Kasumi-1 (cell line): ENCODE data around the gene OTOG.

ENCODE experiments used
- DNase-seq, 2 experiments: peaks; one replicate each; lab custom pipeline; 2025; lab: John Stamatoyannopoulos, UW

Gene OTOG

DNA sequence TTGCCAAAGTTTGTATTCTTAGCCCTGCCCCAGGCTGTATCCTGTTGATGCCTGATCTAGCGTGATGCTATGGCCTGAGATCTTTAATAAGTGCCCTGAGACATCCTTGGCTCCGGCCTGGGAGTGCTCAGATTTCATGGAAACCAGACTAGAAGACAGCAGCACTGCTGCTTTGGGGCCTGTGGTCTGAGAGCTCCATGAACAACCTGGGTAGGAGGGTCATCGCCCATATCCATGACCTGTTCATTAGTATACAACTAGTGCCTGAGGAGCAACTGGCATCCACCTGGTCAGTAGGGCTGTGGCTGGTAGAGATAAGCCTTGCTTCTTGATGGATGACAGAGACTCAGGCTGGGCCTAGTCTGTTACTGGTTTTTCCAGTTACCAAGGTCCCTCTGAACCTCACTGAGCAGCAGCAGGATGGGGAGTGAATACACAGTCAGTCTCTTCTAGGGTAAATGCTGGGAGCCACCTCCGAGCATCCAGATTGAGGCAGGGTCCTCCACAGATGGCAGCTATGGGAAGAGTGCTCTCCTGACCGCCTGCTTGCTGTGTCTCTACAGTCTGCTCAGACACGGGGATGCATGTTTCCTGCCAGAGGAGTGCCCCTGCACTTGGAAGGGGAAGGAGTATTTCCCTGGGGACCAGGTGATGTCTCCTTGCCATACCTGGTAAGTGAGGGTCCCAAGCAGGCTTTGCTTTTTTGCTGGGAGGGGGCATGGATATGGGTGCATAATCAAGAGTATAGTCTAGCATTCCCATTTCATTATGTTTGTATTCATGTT, 39.0 kb downstream of the OTOG start:
- DNase-seq = no peak

- no peak for DNase-seq
Measured at GRCh38 chr11:17588166-17588565, 41.1 kb downstream of the OTOG start.

DNA sequence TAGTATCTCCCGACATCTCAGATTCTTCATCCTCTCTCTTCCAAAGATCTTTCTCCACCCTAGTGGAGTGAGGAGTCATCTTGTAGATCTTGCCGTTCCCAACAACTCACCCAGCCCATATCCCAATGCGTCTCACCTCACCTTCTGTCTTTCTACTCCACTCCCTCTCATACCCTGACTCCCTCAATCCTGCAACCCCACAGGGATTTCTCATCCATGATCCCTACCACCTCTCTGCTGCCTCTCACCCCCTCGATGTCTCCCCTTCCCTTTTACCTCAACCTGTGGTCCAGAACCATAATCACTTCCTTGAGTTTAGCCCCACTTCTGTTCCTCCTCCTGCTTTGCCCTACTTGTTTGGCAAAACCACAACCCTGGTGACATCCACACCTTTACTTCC, 41.7 kb downstream of the OTOG start:
- DNase-seq = no peak

DNA sequence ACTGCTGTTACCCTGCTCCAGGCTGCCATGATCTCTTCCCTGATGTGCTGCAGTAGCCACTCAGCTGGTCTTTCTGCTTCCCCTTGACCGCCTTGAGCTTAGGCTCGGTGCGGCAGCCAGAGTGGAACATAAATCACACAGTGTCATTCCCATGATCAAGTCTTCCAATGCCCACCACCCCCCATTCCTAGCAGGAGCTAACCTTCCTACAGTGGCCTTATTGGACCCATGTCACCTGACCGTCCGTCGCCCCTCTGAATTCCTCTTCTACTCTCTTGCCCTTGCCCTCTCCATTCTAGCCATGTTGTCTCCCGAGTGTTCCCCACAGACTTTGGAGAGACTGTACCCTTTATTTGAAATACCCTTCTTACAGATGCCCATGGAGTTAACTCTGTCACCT, 43.4 kb downstream of the OTOG start:
- no peak for DNase-seq

- DNase-seq = no peak
Measured at GRCh38 chr11:17591293-17591692, 44.2 kb downstream of the OTOG start.

DNA sequence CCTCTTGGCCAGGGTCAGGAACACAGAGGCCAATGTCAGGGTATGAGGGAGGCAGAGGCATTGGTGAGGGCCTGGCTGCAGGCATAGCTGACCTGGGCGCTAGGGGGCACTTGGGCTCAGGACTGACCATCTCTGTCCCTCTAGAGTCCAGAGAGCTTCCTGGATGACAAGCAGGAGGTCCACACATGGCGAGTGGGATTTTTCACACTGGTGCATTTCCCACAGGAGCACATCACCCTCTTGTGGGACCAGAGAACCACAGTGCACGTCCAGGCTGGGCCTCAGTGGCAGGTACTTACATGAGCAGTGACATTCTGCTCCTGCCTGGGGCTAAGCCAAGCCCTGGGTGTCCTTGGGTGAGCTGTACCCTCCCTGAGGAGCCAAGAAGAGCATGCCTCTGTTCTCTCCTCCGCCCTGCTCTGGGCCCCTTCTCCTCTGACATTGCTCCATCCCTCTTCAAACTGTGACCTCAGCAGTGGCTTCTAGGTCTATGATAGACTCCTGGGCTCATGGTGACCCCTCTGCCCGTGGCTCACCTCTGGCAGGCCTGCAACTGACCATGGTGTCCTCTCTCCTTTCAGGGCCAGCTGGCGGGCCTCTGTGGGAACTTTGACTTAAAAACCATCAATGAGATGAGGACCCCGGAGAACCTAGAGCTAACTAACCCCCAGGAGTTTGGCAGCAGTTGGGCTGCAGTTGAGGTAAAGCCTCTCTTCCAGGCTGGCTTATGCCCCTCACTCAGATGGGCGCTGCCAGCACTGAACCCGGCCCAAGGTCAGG, 46.6 kb downstream of the OTOG start:
- DNase-seq = no peak

GRCh38 chr11:17594686-17595192, 47.7 kb downstream of the OTOG start:
- DNase-seq = no peak

DNA sequence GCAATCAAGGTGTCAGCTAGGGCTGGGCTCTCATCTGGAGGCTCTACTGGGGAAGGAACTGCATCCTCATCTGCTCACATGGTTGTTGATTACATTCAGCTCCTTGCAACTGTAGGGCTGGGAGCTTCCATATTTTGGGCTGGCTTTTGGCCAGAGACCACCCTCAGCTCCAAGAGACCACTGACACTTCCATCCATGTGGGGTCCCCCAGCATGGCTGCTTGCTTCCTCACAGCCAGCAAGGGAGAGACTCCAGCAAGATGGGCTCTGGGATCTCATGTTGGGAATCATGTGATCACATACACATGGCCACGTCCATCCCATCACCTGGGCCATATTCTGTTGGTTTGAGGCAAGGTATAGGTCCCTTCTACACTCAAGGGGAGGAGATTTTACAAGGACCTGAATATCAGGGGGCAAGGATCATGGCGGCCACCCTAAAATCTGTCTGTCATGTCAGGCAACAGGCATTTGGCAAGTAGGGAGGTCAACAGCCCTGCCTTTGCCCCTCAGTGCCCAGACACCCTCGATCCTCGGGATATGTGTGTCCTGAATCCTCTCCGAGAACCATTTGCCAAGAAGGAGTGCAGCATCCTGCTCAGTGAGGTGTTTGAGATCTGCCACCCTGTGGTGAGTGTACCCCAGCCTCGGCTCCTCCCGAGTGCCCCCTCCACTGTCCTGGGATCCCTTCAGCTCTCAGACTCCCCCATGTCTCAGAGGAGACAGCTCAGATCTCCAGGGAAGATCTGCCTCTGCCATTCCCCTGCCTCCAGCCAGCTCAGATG, 48.7 kb downstream of the OTOG start:
- no peak for DNase-seq

DNA sequence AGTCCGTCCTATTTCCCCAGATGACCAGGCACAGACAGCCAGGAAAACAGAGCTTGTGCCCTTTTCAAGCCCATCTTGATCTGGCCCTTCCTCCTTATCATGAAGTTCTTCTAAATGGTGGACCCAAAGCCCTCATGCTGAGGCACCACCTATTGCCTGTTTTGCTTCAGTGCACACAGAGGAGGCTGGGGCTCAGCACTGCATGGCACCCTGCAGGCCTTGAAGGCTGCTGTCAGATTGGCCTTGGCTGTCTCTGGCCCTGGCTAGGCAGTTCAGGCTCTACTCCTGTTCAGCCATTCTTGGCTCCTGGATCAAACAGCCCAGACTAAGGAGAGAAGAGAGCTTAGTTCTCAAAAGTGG, 49.2 kb downstream of the OTOG start:
- no peak for DNase-seq

DNA sequence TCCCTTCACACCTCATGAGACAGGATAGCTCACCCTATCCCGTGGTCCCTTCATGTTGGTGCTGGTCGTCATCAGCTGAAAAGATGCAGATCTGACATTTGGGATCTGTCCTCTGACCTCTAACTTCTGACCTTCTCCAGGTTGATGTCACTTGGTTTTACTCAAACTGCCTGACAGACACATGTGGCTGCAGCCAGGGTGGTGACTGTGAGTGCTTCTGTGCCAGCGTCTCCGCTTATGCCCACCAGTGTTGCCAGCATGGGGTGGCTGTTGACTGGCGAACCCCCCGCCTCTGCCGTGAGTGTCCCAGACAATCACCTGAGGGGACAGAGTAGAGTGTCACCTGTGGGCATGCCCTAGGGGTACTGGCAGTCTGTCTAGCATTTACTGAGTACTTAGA, 49.7 kb downstream of the OTOG start:
- DNase-seq = no peak

GRCh38 chr11:17597770-17598169, 50.7 kb downstream of the OTOG start:
- DNase-seq = no peak

- DNase-seq = peak; percentile 51 to 56
Measured at GRCh38 chr11:17598700-17599459, 51.8 kb downstream of the OTOG start.

GRCh38 chr11:17599460-17599925, 52.4 kb downstream of the OTOG start:
- DNase-seq = no peak

DNA sequence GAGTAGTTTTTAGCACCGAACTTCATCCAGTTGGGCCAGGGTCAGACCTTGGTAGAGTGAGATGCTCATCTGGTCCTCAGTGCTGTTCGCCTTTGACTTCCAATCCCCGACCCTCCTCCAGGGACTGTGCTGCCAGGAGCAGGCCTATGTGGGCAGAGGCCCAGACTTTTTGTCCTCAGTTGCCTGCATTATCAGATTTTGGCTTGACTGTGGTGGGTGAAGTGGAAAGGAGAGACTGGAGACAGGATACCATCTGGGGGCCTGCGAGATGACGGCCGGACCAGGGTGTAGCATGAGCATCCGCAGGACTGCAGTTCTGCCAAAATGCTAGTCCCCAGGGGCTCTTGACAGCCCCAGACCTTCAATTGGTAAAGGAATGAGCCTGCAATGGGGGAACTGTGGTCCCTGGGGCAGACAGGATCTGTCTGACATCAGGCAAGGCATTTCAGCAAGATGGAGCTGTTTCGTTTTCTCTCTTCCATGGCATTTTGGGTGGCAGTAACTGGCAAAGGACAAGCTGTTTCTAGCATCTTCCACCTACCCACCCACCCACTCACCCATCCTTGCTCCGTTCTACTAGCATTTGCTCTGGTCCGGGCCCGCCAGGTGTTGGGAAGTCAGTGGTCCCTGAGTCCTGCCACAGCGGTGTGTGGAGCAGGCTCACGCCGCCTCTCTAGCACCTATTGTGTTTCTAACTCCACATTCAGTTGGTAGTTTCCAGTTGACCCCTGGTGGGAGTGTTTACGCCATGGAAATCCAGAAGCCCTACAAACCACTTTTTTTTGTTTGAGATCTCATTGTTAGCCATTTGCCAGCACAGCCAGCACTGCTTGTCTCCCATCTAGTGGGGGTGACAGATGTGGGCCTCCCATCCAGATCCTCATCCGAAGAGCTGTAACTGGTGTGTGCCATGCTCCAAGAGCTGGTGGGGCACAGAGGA, 53.5 kb downstream of the OTOG start:
- no peak for DNase-seq

GRCh38 chr11:17601256-17601671, 54.2 kb downstream of the OTOG start:
- no peak for DNase-seq

DNA sequence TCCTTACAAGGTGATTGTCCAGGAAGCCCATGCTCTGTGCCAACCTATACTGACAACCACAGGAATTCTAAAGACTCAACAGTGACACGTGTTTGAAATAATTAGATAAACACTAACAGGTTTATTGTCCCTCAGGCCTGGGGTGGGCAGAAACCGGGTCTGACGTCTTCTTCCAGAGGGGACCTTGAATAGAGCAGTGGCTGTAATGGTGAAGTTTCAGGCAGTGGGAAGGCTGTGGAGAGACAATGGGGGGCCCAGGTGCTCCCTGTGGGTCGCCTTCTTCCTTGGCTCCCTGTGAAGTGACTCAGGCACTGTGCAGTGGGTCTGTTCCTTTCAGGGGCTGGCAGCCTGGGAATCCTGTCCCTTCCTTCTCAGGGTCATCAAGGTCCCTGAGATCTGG, 54.6 kb downstream of the OTOG start:
- DNase-seq = no peak

DNA sequence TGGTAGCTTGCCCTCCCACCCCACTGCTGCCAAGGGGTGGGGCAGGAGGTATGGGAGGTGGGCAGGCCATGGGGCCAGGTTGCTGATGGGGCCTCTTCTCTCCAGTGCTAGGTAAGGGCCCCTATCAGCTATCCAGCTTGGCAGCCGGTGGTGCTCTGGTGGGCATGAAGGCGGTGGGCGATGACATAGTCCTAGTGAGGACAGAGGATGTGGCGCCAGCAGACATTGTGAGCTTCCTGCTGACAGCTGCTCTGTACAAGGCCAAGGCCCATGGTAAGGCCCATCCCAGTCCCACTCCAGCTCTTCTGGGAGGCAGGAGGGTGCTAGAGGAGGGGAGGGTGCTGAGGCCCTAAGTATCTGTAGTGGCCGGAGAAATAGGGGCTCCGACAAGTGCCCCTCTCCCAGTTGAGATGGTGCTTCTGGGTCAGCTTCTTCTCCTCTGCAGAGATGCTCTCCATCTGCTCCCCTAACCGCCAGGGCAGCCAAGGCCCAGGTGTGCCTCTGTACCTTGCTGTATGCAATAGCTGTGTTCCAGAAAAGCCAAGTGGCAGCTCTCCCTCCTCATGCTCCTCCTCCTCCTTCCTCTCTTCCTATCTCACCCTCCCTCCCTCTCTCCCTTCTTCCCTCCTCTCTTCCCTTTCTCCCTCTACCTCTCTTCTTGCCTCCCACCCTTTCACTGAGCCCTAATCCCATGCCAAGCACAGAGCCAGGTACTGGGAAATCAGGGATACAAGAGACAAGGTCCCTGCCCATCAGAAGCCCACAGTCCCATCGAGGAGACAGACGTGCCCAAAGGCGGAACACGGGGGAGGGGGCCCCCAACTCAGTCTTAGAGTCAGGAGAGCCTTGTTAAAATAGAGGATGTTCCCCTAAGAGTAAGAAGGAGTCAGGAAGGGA, 55.3 kb downstream of the OTOG start:
- DNase-seq = no peak

- DNase-seq = no peak
Measured at GRCh38 chr11:17603056-17603825, 56.2 kb downstream of the OTOG start.
